ENCODE data around the gene MAD1L1. TPM values are rescaled to one million over a fixed set of nuclear protein-coding genes. Genes with fewer than 3 reads are reported as not detected.

Gene MAD1L1
- total RNA-seq, 1 experiment from 2014 or later: 46.7 TPM

- Histone ChIP-seq H3K4me3 (ENCODE audit: low read depth, low read length, poor library complexity, severe bottlenecking) (no peak overlapping the region), H3K27me3 (replicated peaks; ENCODE audit: insufficient read depth, low read depth, low read length, poor library complexity) (no peaks in the 10 kb centered on the region), H3K4me1 (ENCODE audit: insufficient read depth, low read length, poor library complexity, severe bottlenecking) (no peaks in the 10 kb centered on the region), H3K36me3 (ENCODE audit: insufficient read depth, low read length, poor library complexity, severe bottlenecking) (no peaks in the 10 kb centered on the region), H3K27ac (ENCODE audit: low read depth, low read length, poor library complexity, severe bottlenecking) (no peak overlapping the region), H3K9me3 (ENCODE audit: low read depth, low read length, poor library complexity, severe bottlenecking) (no peaks in the 10 kb centered on the region)
- DNase-seq (ENCODE audit: low spot score): no peak
- TF ChIP-seq EZH2 (IDR thresholded peaks at IDR 0.05; ENCODE audit: borderline replicate concordance, low read depth, low read length, poor library complexity, severe bottlenecking) (no peak), CTCF (conservative IDR thresholded peaks at IDR 0.05; ENCODE audit: low read depth, low read length) (no peak)
- ChIA-PET CTCF (no interaction called here), POLR2A (ENCODE audit: low non-redundant PET) (no interaction called here)
- intact Hi-C loops (cut with micrococcal nuclease; ENCODE audit: unreplicated experiment): no loop called here
- BruUV-seq (replicated peaks): no TSS peak
Measured at GRCh38 chr7:1979591-1980560, 252.9 kb downstream of the MAD1L1 start.

GRCh38 chr7:1978656-1979590 is 253.8 kb downstream of the MAD1L1 start:
- DNase-seq (ENCODE audit: low spot score): no peak
- Histone ChIP-seq H3K27ac (ENCODE audit: low read depth, low read length, poor library complexity, severe bottlenecking) (no peak overlapping the region), H3K4me1 (ENCODE audit: insufficient read depth, low read length, poor library complexity, severe bottlenecking) (no peaks in the 10 kb centered on the region), H3K4me3 (ENCODE audit: low read depth, low read length, poor library complexity, severe bottlenecking) (no peak overlapping the region), H3K9me3 (ENCODE audit: low read depth, low read length, poor library complexity, severe bottlenecking) (no peaks in the 10 kb centered on the region), H3K27me3 (replicated peaks; ENCODE audit: insufficient read depth, low read depth, low read length, poor library complexity) (no peaks in the 10 kb centered on the region), H3K36me3 (ENCODE audit: insufficient read depth, low read length, poor library complexity, severe bottlenecking) (no peaks in the 10 kb centered on the region)
- intact Hi-C loops (cut with micrococcal nuclease; ENCODE audit: unreplicated experiment): no loop called here
- BruUV-seq (replicated peaks): no TSS peak
- TF ChIP-seq EZH2 (IDR thresholded peaks at IDR 0.05; ENCODE audit: borderline replicate concordance, low read depth, low read length, poor library complexity, severe bottlenecking): no peak
- TF ChIP-seq CTCF (conservative IDR thresholded peaks at IDR 0.05; ENCODE audit: low read depth, low read length): no peak
- POLR2A ChIA-PET (ENCODE audit: low non-redundant PET): no interaction called here
- CTCF ChIA-PET: no interaction called here

- no TSS peak for BruUV-seq (replicated peaks)
- intact Hi-C loops (cut with micrococcal nuclease; ENCODE audit: unreplicated experiment): no loop called here
- no peak for DNase-seq (ENCODE audit: low spot score)
- Histone ChIP-seq H3K4me3 (ENCODE audit: low read depth, low read length, poor library complexity, severe bottlenecking) (no peak overlapping the region), H3K9me3 (ENCODE audit: low read depth, low read length, poor library complexity, severe bottlenecking) (no peaks in the 10 kb centered on the region), H3K27me3 (replicated peaks; ENCODE audit: insufficient read depth, low read depth, low read length, poor library complexity) (no peaks in the 10 kb centered on the region), H3K27ac (ENCODE audit: low read depth, low read length, poor library complexity, severe bottlenecking) (no peak overlapping the region), H3K36me3 (ENCODE audit: insufficient read depth, low read length, poor library complexity, severe bottlenecking) (no peaks in the 10 kb centered on the region), H3K4me1 (ENCODE audit: insufficient read depth, low read length, poor library complexity, severe bottlenecking) (no peaks in the 10 kb centered on the region)
- no peak for TF ChIP-seq CTCF (conservative IDR thresholded peaks at IDR 0.05; ENCODE audit: low read depth, low read length)
- no peak for TF ChIP-seq EZH2 (IDR thresholded peaks at IDR 0.05; ENCODE audit: borderline replicate concordance, low read depth, low read length, poor library complexity, severe bottlenecking)
- POLR2A ChIA-PET (ENCODE audit: low non-redundant PET): no interaction called here
- CTCF ChIA-PET: no interaction called here
Measured at GRCh38 chr7:1977876-1978441, 254.8 kb downstream of the MAD1L1 start.
